Measurements from ENCODE around the gene SIGLEC10.
"Not testable (repeated sequence)": the region's sequence is repeated elsewhere in the genome, so short reads cannot be mapped to it uniquely, and the experiment has no call there.

GRCh38 chr19:51399936-51400335, 17.5 kb downstream of the SIGLEC10 start:
- not testable (repeated sequence) for TF ChIP-seq POLR2AphosphoS5 (IDR thresholded peaks at IDR 0.05; ENCODE audit: low read depth, low read length); CTCF (IDR thresholded peaks at IDR 0.05 in 2 of 3, conservative IDR thresholded peaks at IDR 0.05 in 1 of 3; ENCODE audit: borderline replicate concordance in 1 of 3, insufficient read depth in 1 of 3, low read depth in 2 of 3, low read length in 2 of 3); CEBPB (IDR thresholded peaks at IDR 0.05; ENCODE audit: low read depth); SIN3A (IDR thresholded peaks at IDR 0.05; ENCODE audit: low read depth); ATF3 (IDR thresholded peaks at IDR 0.05); MAX (IDR thresholded peaks at IDR 0.05); POLR2A (IDR thresholded peaks at IDR 0.05; ENCODE audit: borderline replicate concordance, extremely low read depth, insufficient read depth, insufficient read length); ZNF274 (IDR thresholded peaks at IDR 0.05; ENCODE audit: low read depth, low read length)

Measured in HCT116 (cell line).